Astrocyte of the spinal cord (primary cell): ENCODE data around the gene PLBD1.

ENCODE experiments used
- DNase-seq: peaks from one replicate; pipeline ENCODE4 v3.0.0; 2011; ENCODE audit warnings: low read depth, low spot score
- H3K4me3 ChIP-seq: 2 replicates; pipeline ENCODE4 v1.5.1; 2011; ENCODE audit warnings: low read depth, mild to moderate bottlenecking, low read length, moderate library complexity
- in situ Hi-C: cut with HindIII; loops from 2 replicates; pipeline ENCODE4 v1.10.0; 2017; ENCODE audit warnings: low sequenced_read_pairs
- TF ChIP-seq, protein P1 (sequence below): IDR thresholded peaks from 2 replicates; pipeline ENCODE4 v1.5.1; 2012; ENCODE audit warnings: low read depth, mild to moderate bottlenecking, low read length, inconsistent platforms

The PLBD1 gene

DNA sequence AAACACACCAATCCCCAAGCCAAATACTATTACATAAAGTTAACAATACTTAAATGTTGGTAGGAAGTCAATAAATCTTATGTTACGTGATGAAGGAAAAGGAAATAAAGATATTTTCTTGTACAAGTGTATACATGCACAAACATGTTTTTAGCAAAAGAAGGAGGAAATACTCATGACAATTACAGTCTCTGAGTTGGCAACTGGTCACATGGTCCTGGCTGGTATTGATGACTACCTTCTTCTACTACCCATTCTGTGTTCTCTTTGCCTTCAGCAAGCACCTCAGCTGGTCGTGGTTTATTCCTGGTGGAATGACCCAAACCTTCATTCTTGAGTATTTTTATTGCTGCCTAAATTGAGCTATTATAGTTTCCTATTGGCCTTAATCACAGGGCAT, 84.8 kb downstream of the PLBD1 start:
- in situ Hi-C loops, result no loop called here
- no peak overlapping the region for H3K4me3 ChIP-seq
- DNase-seq, result no peak
- TF ChIP-seq, protein P1, sequence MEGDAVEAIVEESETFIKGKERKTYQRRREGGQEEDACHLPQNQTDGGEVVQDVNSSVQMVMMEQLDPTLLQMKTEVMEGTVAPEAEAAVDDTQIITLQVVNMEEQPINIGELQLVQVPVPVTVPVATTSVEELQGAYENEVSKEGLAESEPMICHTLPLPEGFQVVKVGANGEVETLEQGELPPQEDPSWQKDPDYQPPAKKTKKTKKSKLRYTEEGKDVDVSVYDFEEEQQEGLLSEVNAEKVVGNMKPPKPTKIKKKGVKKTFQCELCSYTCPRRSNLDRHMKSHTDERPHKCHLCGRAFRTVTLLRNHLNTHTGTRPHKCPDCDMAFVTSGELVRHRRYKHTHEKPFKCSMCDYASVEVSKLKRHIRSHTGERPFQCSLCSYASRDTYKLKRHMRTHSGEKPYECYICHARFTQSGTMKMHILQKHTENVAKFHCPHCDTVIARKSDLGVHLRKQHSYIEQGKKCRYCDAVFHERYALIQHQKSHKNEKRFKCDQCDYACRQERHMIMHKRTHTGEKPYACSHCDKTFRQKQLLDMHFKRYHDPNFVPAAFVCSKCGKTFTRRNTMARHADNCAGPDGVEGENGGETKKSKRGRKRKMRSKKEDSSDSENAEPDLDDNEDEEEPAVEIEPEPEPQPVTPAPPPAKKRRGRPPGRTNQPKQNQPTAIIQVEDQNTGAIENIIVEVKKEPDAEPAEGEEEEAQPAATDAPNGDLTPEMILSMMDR, result no peak

DNA sequence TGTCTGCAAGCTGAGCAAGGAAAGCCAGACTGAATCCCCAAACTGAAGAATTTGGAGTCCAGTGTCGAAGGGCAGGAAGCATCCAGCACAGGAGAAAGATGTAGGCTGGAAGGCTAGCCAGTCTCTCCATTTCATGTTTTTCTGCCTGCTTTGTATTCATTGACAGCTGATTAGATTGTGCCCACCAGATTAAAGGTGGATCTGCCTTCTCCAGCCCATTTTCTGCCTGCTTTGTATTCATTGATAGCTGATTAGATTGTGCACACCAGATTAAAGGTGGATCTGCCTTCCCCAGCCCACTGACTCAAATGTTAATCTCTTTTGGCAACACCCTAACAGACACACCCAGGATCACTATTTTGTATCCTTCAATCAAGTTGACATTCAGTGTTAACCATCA, 85.3 kb downstream of the PLBD1 start:
- in situ Hi-C loops, result no loop called here
- DNase-seq, result no peak
- TF ChIP-seq, protein P1, result no peak
- H3K4me3 ChIP-seq, result no peak overlapping the region

- no peak overlapping the region for H3K4me3 ChIP-seq
- DNase-seq, result no peak
- in situ Hi-C loops, result no loop called here
- TF ChIP-seq, protein P1, result no peak
These were observed 86.5 kb downstream of the PLBD1 start for GRCh38 chr12:14481201-14481600.

GRCh38 chr12:14479004-14479403, 88.7 kb downstream of the PLBD1 start:
- in situ Hi-C loops, result no loop called here
- DNase-seq, result no peak

GRCh38 chr12:14473707-14474287, 93.9 kb downstream of the PLBD1 start:
- H3K4me3 ChIP-seq, result no peak overlapping the region
- TF ChIP-seq, protein P1, result no peak
- DNase-seq, result peak; percentile 54
- in situ Hi-C loops, result no loop called here

More at GRCh38 chr12:14479004-14479403, 88.7 kb downstream of the PLBD1 start:
- TF ChIP-seq, protein P1, result no peak
- H3K4me3 ChIP-seq, result no peak overlapping the region

- no peak overlapping the region for H3K4me3 ChIP-seq
These were observed 96.2 kb downstream of the PLBD1 start for GRCh38 chr12:14471497-14471896.

More at GRCh38 chr12:14471497-14471896, 96.2 kb downstream of the PLBD1 start:
- in situ Hi-C loops, result no loop called here
- no peak for DNase-seq
- TF ChIP-seq, protein P1, result no peak
